GM23338 (cell line): ENCODE data around the gene MYO3B. TPM values are rescaled to one million over a fixed set of nuclear protein-coding genes. Genes with fewer than 3 reads are reported as not detected.

ENCODE experiments used
- ATAC-seq: fragments of 200-7000 bp; cut with Tn5 transposase; 3 replicates; pipeline ENCODE4 v1.9.1; 2020
- DNase-seq: peaks from one replicate; pipeline ENCODE4 v3.0.0-alpha.2; 2015; ENCODE audit warnings: low spot score
- H2AFZ ChIP-seq: fragments of 200-600 bp; sonication (generic); 2 replicates; pipeline ENCODE4 v1.8.0; 2016; ENCODE audit warnings: antibody characterized with exemption, mild to moderate bottlenecking, moderate library complexity
- H3F3A ChIP-seq: fragments of 200-600 bp; sonication (generic); replicated peaks from 2 replicates; pipeline ENCODE4 v1.8.0; 2017; ENCODE audit warnings: antibody characterized with exemption, mixed run types, low read depth
- H3K27ac ChIP-seq: fragments of 200-600 bp; sonication (generic); 2 replicates; pipeline ENCODE4 v1.6.1; 2016; ENCODE audit warnings: low read depth
- H3K27me3 ChIP-seq: fragments of 200-600 bp; sonication (generic); 2 replicates; pipeline ENCODE4 v1.8.0; 2016; ENCODE audit warnings: mild to moderate bottlenecking, mixed run types, moderate library complexity; ENCODE audit not compliant: insufficient read depth
- H3K36me3 ChIP-seq: fragments of 200-600 bp; sonication (generic); 2 replicates; pipeline ENCODE4 v1.8.0; 2016; ENCODE audit warnings: mild to moderate bottlenecking; ENCODE audit not compliant: insufficient read depth
- H3K4me1 ChIP-seq: fragments of 200-600 bp; sonication (generic); 2 replicates; pipeline ENCODE4 v1.8.0; 2016; ENCODE audit warnings: mild to moderate bottlenecking, moderate library complexity; ENCODE audit not compliant: insufficient read depth
- H3K4me2 ChIP-seq: fragments of 200-600 bp; sonication (generic); 2 replicates; pipeline ENCODE4 v1.7.1; 2017; ENCODE audit warnings: mixed run types
- H3K4me3 ChIP-seq: fragments of 200-600 bp; sonication (generic); 2 replicates; pipeline ENCODE4 v1.6.1; 2016; ENCODE audit warnings: mixed run types
- H3K79me2 ChIP-seq: fragments of 200-600 bp; sonication (generic); replicated peaks from 2 replicates; pipeline ENCODE4 v1.8.0; 2017; ENCODE audit warnings: mild to moderate bottlenecking; ENCODE audit not compliant: insufficient read depth
- H3K9me2 ChIP-seq: fragments of 200-600 bp; sonication (generic); 2 replicates; pipeline ENCODE4 v1.8.0; 2017; ENCODE audit not compliant: insufficient read depth
- H4K20me1 ChIP-seq: fragments of 200-600 bp; sonication (generic); replicated peaks from 2 replicates; pipeline ENCODE4 v1.8.0; 2017; ENCODE audit warnings: mild to moderate bottlenecking; ENCODE audit not compliant: insufficient read depth
- H3K27ac Mint-ChIP-seq: 2 replicates; pipeline ENCODE4 v1.8.0; 2020; ENCODE audit warnings: inconsistent platforms, mild to moderate bottlenecking, moderate library complexity, mixed read lengths
- H3K27me3 Mint-ChIP-seq: 3 replicates; pipeline ENCODE4 v1.8.0; 2022; ENCODE audit warnings: low read depth, mild to moderate bottlenecking, moderate library complexity, mixed read lengths, inconsistent platforms; ENCODE audit not compliant: insufficient read depth, poor library complexity
- H3K36me3 Mint-ChIP-seq: 3 replicates; pipeline ENCODE4 v1.8.0; 2021; ENCODE audit warnings: low read depth, mild to moderate bottlenecking, inconsistent platforms, moderate library complexity, mixed read lengths
- H3K4me1 Mint-ChIP-seq: 3 replicates; pipeline ENCODE4 v1.8.0; 2020; ENCODE audit warnings: mild to moderate bottlenecking, inconsistent platforms, mixed read lengths
- H3K4me3 Mint-ChIP-seq: 3 replicates; pipeline ENCODE4 v1.8.0; 2021; ENCODE audit warnings: moderate library complexity, mild to moderate bottlenecking, inconsistent platforms, mixed read lengths
- H3K9me3 Mint-ChIP-seq: 3 replicates; pipeline ENCODE4 v1.8.0; 2020; ENCODE audit warnings: moderate library complexity, mild to moderate bottlenecking, inconsistent platforms, mixed read lengths
- CREB1 ChIP-seq: fragments of 250-450 bp; sonication (Bioruptor Pico); IDR thresholded peaks from 2 replicates; pipeline ENCODE4 v1.5.0; 2020; ENCODE audit warnings: low read depth, mild to moderate bottlenecking, moderate library complexity
- ETS1 ChIP-seq: IDR thresholded peaks from 2 replicates; pipeline ENCODE4 v1.6.1; 2016; ENCODE audit warnings: antibody characterized with exemption
- EZH2 ChIP-seq: fragments of 200-600 bp; sonication (generic); IDR thresholded peaks from one replicate; pipeline ENCODE4 v1.8.0; 2017; ENCODE audit warnings: antibody characterized with exemption, mild to moderate bottlenecking, low read depth; ENCODE audit not compliant: unreplicated experiment
- EZH2phosphoT487 ChIP-seq: fragments of 200-600 bp; sonication (generic); IDR thresholded peaks from one replicate; pipeline ENCODE4 v1.8.1; 2018; ENCODE audit warnings: antibody characterized with exemption; ENCODE audit not compliant: unreplicated experiment
- JUNB ChIP-seq: IDR thresholded peaks from one replicate; pipeline ENCODE4 v1.6.1; 2016; ENCODE audit warnings: antibody characterized with exemption; ENCODE audit not compliant: unreplicated experiment
- NANOG ChIP-seq: IDR thresholded peaks from 2 replicates; pipeline ENCODE4 v1.6.1; 2016; ENCODE audit warnings: antibody characterized with exemption, borderline replicate concordance
- POLR2AphosphoS5 ChIP-seq: IDR thresholded peaks from 2 replicates; pipeline ENCODE4 v1.6.1; 2016; ENCODE audit warnings: antibody characterized with exemption, low read depth
- STAT1 ChIP-seq: IDR thresholded peaks from one replicate; pipeline ENCODE4 v1.6.1; 2016; ENCODE audit warnings: antibody characterized with exemption; ENCODE audit not compliant: unreplicated experiment
- ZNF114 ChIP-seq: fragments of 250-450 bp; sonication (Bioruptor Pico); IDR thresholded peaks from 2 replicates; pipeline ENCODE4 v1.5.0; 2020; ENCODE audit warnings: mild to moderate bottlenecking, moderate library complexity
- ZNF331 ChIP-seq: fragments of 250-450 bp; sonication (Bioruptor Pico); IDR thresholded peaks from 2 replicates; pipeline ENCODE4 v1.5.0; 2020; ENCODE audit warnings: low read depth, mild to moderate bottlenecking, moderate library complexity
- polyA plus RNA-seq: library from polyadenylated mRNA; unstranded; fragments of >200 nt; fragmentation: Nextera tagmentation; extraction: Ambion mirVana; gene quantifications from 2 replicates; pipeline ENCODE4 v1.2.1, GENCODE V29; 2016
- total RNA-seq: library from RNA; depleted of rRNA; stranded (reverse); fragments of >200 nt; shearing (Covaris generic); gene quantifications from 2 replicates; pipeline ENCODE4 v1.2.3, GENCODE V29; 2014
- TF ChIP-seq, protein P1 (sequence below): IDR thresholded peaks from one replicate; pipeline ENCODE4 v1.6.1; 2018; ENCODE audit warnings: antibody characterized with exemption; ENCODE audit not compliant: unreplicated experiment
- TF ChIP-seq, protein P2 (sequence below), 2 experiments: fragments of 200-600 bp in 1 of 2; sonication (generic) in 1 of 2; conservative IDR thresholded peaks; 2 replicates each; pipeline versions ENCODE4 v1.5.1 to v1.6.1; 2016 to 2017; ENCODE audit warnings: antibody characterized with exemption in 2 of 2, low read depth in 2 of 2, mild to moderate bottlenecking in 2 of 2, moderate library complexity in 1 of 2

The MYO3B gene
- total and polyA plus RNA-seq, 2 experiments from 2014 or later: 0.42 TPM; not detected in 1

DNA sequence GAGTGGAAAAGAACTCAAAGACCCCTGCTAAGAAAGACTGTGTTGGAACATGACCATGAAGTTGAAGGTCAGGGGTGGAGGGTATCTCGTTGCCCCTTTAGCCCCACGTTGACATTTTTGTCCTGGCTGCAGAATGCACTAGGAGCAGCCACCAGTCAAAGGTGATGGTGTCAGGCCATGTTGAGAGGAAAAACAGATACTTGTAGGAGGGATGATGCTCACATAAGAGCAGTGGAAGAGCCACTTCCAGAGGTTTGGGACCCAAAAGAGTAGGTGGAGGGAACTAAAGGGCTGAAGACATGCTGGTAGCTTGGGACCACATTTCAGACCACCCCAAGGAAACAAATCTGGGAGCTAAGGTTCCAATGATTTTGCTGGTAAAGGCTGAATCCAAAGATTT lies 159.0 kb downstream of the MYO3B start (continued):
- TF ChIP-seq, protein P1, sequence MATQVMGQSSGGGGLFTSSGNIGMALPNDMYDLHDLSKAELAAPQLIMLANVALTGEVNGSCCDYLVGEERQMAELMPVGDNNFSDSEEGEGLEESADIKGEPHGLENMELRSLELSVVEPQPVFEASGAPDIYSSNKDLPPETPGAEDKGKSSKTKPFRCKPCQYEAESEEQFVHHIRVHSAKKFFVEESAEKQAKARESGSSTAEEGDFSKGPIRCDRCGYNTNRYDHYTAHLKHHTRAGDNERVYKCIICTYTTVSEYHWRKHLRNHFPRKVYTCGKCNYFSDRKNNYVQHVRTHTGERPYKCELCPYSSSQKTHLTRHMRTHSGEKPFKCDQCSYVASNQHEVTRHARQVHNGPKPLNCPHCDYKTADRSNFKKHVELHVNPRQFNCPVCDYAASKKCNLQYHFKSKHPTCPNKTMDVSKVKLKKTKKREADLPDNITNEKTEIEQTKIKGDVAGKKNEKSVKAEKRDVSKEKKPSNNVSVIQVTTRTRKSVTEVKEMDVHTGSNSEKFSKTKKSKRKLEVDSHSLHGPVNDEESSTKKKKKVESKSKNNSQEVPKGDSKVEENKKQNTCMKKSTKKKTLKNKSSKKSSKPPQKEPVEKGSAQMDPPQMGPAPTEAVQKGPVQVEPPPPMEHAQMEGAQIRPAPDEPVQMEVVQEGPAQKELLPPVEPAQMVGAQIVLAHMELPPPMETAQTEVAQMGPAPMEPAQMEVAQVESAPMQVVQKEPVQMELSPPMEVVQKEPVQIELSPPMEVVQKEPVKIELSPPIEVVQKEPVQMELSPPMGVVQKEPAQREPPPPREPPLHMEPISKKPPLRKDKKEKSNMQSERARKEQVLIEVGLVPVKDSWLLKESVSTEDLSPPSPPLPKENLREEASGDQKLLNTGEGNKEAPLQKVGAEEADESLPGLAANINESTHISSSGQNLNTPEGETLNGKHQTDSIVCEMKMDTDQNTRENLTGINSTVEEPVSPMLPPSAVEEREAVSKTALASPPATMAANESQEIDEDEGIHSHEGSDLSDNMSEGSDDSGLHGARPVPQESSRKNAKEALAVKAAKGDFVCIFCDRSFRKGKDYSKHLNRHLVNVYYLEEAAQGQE: no peak
- TF ChIP-seq STAT1 (no peak), ETS1 (no peak), POLR2AphosphoS5 (no peak)

DNA sequence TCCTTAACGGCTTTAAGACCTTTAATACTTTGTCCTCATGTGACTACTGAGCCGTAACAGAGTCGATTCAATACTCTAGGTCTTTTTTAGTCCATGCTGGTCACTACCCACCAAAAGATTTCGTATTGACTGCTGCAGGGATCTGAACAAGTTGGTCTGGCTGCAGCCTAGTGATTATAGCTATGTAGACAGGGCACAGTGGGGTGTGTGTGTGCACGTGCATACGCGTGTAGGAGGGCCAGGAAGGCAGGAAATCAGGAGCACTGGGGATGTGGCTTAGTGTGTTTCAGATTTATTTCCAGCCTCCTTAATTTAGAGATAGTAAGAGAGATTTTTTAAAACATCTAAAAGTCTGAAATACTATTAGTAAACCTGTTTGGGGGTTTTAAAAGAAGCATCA lies 161.4 kb downstream of the MYO3B start:
- Mint-ChIP-seq H3K27me3 (peaks cover 3% of the 10 kb centered on the region), H3K4me1 (peaks cover 48% of the 10 kb centered on the region), H3K4me3 (peak overlapping the region; percentile 35; the same call in 2 of the 3 replicates), H3K9me3 (no peaks in the 10 kb centered on the region), H3K36me3 (no peaks in the 10 kb centered on the region), H3K27ac (no peak overlapping the region)
- ATAC-seq: peak; percentile 61
- no peaks in the 10 kb centered on the region for H3K9me2 ChIP-seq
- H3K27ac ChIP-seq: no peak overlapping the region
- H3K27me3 ChIP-seq: no peaks in the 10 kb centered on the region
- no peaks in the 10 kb centered on the region for H3K79me2 ChIP-seq
- H3K4me2 ChIP-seq: peak overlapping the region; percentile 55
- no peak for DNase-seq
- no peaks in the 10 kb centered on the region for H3K36me3 ChIP-seq
- H2AFZ ChIP-seq: no peak overlapping the region
- H3K4me1 ChIP-seq: peaks cover 36% of the 10 kb centered on the region
- H4K20me1 ChIP-seq: no peaks in the 10 kb centered on the region
- H3K4me3 ChIP-seq: peak overlapping the region; percentile 5; the same call in 1 of the 2 replicates
- no peaks in the 10 kb centered on the region for H3F3A ChIP-seq
- no peak for TF ChIP-seq EZH2
- no peak for TF ChIP-seq JUNB
- TF ChIP-seq EZH2phosphoT487: no peak
- TF ChIP-seq, protein P2, sequence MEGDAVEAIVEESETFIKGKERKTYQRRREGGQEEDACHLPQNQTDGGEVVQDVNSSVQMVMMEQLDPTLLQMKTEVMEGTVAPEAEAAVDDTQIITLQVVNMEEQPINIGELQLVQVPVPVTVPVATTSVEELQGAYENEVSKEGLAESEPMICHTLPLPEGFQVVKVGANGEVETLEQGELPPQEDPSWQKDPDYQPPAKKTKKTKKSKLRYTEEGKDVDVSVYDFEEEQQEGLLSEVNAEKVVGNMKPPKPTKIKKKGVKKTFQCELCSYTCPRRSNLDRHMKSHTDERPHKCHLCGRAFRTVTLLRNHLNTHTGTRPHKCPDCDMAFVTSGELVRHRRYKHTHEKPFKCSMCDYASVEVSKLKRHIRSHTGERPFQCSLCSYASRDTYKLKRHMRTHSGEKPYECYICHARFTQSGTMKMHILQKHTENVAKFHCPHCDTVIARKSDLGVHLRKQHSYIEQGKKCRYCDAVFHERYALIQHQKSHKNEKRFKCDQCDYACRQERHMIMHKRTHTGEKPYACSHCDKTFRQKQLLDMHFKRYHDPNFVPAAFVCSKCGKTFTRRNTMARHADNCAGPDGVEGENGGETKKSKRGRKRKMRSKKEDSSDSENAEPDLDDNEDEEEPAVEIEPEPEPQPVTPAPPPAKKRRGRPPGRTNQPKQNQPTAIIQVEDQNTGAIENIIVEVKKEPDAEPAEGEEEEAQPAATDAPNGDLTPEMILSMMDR (conservative IDR thresholded peaks at IDR 0.05; ENCODE audit: low read depth in 2 of 2): no peak
- TF ChIP-seq NANOG: no peak
- TF ChIP-seq CREB1 (CRISPR knock-in tag): no peak
- TF ChIP-seq ZNF331 (CRISPR knock-in tag): no peak
- no peak for TF ChIP-seq POLR2AphosphoS5
- TF ChIP-seq, protein P1: no peak
- TF ChIP-seq STAT1: no peak
- no peak for TF ChIP-seq ETS1
- TF ChIP-seq ZNF114 (CRISPR knock-in tag): no peak
